Activated T-helper 1 cell treated with anti-CD3 and anti-CD28 coated beads, Interleukin-2, amount 50 U/mL, for 16 hours (primary cell): ENCODE data around the gene CHD1.

Experiments
- DNase-seq, 2 donors: peaks; one replicate each; pipeline ENCODE4 v3.0.0-alpha.2; 2020; ENCODE audit warnings: low read depth in 1 of 2, low spot score in 1 of 2

The CHD1 gene

DNA sequence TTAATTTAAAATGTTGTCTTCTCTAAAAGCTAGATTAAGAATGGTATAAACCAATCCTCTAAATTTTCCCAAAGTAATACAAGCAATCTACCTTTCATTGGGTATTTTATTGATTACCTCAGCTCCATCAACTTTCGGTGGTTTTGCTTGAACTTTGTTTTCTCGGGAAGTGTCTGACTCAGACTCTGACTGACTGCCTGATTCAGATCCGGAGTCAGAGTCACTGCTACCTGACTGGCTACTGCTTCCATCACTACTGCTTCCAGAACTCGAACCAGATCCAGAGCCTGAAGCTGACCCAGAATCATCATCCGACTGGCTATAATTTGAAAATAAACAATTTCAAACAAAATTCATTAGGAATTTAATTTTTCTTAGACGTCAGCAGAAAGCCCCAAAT, 24.0 kb downstream of the CHD1 start:
- DNase-seq, result no peak

DNA sequence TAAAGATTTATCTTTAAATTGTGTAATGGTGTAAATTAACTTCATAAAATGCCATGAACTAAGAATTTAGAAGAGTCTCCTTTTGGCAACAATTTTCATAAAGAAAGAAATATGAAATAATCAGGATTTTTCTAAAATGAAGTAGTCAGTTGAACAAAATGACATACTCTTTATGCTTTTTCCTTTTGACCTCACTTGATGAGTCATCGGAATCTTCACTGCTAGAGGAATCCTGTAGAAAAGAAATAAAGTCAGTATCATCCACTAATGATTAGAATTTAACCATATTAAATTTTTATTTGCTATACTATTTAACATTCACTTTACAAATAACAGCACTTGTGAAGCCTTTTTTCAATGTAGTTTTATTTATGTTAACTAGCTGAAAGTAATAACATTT, 26.1 kb downstream of the CHD1 start:
- no peak for DNase-seq

GRCh38 chr5:98899456-98899855, 29.4 kb downstream of the CHD1 start:
- DNase-seq, result no peak

GRCh38 chr5:98898743-98899142, 30.1 kb downstream of the CHD1 start:
- no peak for DNase-seq

DNA sequence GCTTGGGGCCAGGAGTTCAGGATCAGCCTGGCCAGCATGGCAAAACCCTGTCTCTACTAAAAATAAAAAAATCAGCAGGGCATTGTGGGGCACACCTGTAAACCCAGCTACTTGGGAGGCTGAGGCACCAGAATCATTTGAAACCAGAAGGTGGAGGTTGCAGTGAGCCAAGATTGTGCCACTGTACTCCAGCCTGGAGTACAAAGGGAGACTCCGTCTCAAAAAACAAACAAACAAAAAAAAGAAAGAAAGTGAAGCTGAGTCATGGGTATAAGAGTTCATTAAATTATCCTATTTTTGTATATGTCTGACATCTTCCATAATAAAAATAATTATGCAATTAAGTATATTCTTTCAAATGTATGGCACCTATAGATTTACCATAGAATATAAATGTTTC, 37.2 kb downstream of the CHD1 start:
- no peak for DNase-seq

DNA sequence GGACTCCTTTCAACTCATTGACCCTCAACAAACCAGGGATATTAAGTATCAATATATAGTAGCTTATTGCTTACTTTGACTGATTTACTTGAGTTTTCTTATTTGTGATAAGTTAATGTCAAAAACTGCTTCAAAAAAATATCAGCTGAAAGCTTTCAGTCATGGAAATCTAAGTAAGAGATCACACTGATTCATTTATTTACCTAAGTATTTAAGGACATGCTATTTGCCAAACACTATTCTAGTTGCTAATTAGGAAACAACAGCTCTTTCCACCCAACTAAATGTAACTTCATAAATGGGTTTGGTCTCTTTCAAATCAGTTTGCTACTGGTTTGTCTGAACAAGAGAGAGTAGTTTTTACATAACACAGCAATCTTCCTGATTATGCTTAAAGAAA, 48.2 kb downstream of the CHD1 start:
- DNase-seq, result no peak

GRCh38 chr5:98880151-98880550, 48.7 kb downstream of the CHD1 start:
- no peak for DNase-seq

GRCh38 chr5:98877600-98877999, 51.2 kb downstream of the CHD1 start:
- DNase-seq, result no peak

DNA sequence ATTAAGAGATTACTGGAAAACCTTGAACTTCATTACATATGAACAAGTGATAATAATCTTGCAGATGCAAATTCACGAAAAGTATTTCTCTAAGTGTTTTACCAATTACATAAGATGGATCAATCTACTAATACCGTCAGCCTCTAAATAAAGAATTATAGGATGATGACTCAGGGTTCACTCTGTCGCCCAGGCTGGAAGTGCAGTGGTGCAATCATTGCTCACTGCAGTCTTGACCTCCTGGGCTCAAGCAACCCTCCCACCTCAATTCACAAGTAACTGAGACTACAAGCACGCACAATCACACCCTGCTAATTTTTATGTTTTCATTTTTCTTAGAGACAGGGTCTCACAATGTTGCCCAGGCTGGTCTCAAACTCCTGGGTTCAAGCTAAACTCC, 56.1 kb downstream of the CHD1 start:
- no peak for DNase-seq

DNA sequence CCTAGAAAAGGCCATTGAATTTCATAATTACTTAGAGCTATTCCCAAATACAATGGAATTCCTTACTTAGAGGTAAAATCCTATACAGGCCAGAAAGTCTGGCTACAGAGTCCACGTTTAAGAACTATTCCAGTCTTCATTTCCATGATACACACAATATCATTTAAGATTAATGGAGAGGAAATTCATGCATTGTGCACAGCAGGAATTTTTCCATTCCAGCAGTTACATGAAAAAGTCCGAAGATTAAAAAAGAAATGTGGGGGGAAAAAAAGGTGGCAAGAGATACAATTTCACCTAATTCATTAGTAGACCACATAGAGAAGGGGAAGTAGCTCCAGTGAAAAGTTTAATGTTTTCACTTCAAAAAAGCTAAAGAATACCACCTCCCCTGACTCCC, 63.1 kb downstream of the CHD1 start:
- DNase-seq, result no peak

GRCh38 chr5:98847054-98847453, 81.8 kb downstream of the CHD1 start:
- no peak for DNase-seq

GRCh38 chr5:98846520-98846919, 82.3 kb downstream of the CHD1 start:
- DNase-seq, result no peak

- DNase-seq, result no peak
Observed at GRCh38 chr5:98845878-98846277, 82.9 kb downstream of the CHD1 start.

DNA sequence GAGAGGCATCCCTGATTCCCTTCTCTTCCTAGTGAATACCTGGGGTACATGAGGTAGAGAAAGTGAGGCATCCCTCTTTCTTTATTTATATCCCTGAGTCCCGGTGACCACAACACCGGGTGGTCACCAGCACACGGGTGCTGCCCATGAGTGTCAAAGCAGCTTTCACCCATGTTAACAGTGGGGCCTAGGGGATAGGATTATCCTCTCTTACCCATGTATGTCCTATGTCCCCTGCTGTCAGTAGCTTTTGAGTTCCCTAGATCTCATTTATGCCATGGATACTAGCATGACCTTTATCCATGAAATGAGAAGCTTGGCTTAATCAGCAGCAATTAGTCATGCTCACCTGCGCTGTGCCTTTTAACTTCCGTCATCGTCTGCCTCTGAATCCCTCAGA, 83.9 kb downstream of the CHD1 start:
- DNase-seq, result no peak

DNA sequence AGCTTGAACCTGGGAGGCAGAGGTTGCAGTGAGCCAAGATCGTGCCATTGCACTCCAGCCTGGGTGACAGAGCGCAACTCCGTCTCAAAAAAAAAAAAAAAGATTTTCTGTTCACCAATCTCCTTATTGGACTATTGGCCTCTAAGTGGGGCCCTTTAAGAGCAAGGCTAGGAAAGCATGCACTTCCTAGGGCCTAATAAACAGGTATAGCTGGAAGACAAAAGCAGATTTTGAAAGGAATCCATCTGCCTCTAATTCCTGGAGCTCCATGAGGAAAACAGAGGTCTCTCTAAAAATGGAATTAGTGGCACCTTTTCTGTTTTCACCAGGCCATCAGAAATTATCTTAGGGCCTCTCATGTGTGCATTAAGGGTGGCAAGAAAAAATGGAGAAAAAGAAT, 85.3 kb downstream of the CHD1 start:
- DNase-seq, result no peak

- no peak for DNase-seq
Observed at GRCh38 chr5:98840946-98841345, 87.9 kb downstream of the CHD1 start.

DNA sequence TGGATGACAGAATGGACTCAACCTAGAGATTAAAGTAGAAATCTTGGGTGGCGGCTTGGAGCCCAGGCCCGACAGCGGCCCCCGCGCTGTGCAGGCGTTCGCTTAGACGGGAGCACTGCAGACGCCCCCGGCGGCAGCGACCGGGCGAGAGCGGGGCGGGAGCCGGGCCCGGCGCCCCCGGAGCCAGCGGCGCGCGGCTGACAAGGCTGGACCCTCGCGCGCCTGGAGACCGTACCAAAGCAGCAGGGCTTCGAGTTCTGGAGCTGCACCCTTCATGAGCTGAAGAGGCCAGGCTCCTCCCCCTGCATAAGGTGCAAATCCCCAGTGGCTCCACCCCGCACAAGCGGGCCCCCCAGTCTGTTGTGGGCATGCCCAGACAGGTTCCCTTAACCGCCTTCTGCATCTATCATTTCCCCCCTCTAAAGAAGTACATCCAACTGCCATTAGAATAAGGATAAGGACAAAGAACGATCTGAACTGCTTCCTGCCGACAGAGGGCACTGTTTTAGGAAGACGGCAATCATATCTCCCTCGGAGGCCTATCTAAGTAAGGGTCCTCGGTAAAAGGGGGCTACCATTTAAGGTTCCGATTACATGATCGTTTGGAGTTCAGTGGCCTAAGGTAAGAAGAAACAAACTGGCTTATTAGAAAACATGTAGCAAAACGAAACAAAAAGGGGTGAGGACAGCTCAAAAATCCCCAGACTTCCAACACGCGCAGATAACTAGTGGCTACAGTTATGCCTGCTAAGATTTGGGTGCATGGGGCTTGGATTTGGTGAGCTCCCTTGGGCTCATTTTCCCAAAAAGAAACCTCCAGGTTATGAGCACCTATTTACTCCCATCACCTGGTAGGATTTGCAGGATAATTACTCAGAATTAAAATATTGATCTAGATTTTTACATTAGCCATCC, 89.1 kb downstream of the CHD1 start:
- DNase-seq, result no peak

- DNase-seq, result no peak
Observed at GRCh38 chr5:98836175-98836574, 92.6 kb downstream of the CHD1 start.

GRCh38 chr5:98827588-98828284, 101.1 kb downstream of the CHD1 start:
- DNase-seq, result no peak

DNA sequence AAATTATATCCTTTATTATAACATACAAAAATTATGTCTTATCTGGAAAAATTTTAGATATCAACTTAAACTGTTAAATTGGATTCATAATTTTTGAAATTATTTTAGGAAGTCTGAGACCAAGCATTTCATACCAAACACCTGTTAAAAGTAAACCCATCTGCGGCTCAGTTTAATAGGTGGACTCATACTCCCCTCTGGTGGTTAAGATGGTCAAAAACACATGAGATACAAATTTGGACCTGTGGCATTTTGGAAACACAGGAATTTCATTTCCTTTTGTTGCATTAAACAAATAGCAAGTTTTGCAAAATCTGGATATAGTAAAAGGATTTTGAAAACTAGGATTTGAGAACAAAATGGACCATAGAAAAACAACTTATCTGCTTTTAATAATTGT, 101.6 kb downstream of the CHD1 start:
- no peak for DNase-seq

DNA sequence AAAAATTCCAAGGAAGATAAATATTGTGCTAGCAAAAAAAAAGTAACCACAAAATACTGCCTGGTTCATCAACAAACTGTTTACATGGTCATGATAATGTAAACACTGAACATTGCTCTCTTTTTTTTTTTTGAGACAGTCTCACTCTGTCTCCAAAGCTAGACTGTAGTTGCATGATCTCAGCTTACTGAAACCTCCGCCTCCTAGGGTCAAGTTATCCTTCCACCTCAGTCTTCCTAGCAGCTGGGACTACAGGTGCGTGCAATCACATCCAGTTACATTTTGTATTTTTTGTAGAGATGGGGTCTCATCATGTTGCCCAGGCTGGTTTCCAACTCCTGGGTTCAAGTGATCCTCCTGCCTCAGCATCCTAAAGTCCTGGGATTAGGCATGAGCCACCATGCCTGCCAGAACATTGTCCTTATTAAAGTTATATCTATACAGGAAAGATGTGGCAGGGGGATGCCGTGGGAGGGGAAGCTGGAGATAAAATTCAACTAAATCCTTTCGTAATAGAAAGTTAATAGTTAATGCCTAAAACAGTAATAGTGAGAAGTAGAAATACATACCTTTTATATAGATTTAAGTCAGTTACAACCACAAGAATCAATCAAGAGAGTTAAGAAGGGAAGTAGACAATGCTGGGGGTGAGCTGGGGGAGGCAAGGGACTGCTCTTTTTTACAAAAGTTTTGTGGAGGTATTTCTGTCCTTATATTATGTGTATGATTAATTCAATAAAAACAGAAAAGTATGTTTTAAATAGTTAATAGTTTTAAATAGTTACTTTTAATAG, 103.0 kb downstream of the CHD1 start:
- no peak for DNase-seq
